Hypothalamus (tissue), 51 donors: ENCODE data around the gene DLG2.

Experiments
- DNase-seq, 51 donors: peaks; one replicate each; lab custom pipeline; 2025; lab: John Stamatoyannopoulos, UW

Gene DLG2

DNA sequence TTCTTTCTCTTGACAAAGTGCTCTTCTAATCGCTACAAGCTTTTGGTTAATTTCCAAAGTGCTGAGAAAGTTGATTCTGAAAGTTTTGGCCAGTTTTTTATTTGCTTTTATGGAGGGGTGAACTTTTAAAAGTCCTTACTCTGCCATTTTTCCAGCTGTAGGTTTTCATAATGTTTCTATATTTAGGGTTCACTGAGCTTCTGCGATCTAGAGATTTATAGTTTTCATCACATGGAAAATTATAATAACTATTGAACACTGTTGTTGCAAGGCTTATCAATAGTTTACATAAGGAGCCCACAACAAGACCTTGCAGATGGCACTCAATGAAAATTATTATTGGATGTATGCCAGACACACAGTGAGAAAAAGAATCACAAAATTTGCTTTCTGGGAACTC lies 55.1 kb downstream of the DLG2 start:
- no peak for DNase-seq

GRCh38 chr11:85569525-85569924 lies 57.6 kb downstream of the DLG2 start:
- DNase-seq: no peak

GRCh38 chr11:85558411-85558810 lies 68.7 kb downstream of the DLG2 start:
- no peak for DNase-seq

- DNase-seq: no peak
Measured at GRCh38 chr11:85551881-85552280, 75.3 kb downstream of the DLG2 start.

DNA sequence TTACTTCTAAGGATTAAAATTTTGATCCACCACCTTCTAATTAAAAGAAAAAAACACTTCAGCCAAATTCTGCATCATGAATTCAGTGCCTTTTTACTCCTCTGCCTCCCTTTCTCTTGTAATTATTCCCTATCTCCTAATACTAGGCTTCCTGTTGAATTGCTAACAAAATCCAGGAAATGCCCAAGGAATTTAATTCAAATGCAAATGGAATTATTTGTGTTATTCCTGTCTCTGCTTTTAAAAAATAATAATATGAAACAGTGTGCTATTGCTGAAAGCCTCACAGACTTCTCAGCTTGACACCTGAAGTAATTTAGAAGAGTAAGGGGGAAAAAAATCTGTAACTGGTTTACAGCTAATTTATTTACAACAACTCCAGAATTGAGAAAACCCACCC lies 85.5 kb downstream of the DLG2 start:
- DNase-seq: no peak

DNA sequence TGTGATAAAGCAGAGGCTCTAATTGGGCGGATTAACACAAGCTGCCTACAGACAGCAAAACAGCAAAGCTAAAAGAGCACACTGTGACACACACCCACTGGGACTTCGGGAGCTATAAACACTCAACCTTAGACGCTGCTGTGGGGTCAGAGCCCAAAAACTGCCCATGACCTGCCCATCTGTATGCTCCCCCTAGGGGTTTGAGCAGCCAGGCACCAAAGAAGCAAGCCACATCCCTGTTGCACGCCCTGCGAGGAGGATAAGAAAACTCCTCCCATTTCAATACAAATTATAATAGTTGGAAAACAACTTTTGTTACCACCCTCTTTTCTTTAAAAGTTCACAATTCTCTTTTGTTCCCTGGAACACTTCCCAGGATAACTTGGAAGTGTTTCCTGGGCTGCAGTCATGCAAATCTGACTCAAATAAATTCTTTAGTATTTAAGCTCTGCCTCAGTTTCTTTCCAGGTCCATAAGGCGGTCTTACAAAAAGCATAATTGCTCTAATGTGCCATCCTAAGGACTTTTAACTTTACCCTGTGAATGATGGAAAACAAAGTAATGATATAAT lies 86.4 kb downstream of the DLG2 start:
- DNase-seq: peak in 1 of 51 donors; percentile 1

GRCh38 chr11:85540181-85540580 lies 87.0 kb downstream of the DLG2 start:
- DNase-seq: no peak

DNA sequence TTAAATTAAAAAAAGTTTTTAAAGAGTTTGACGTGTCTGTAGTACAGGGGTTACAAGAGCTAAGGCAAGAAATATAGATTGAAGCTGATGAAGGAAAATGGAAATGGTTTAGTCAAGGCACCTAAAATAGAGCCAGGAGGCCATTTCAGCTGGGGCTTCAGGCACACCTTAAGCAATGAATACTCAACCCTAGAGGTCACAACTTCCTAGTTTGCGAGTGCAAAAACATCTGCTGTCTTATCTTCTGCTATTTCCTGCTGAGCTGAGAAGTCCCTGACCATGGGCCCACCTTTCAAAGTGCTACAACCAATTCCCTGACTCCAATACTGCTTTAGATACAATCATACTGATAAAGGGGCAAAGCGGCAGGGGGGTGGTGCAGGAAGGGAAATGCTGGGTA lies 87.4 kb downstream of the DLG2 start:
- DNase-seq: no peak

DNA sequence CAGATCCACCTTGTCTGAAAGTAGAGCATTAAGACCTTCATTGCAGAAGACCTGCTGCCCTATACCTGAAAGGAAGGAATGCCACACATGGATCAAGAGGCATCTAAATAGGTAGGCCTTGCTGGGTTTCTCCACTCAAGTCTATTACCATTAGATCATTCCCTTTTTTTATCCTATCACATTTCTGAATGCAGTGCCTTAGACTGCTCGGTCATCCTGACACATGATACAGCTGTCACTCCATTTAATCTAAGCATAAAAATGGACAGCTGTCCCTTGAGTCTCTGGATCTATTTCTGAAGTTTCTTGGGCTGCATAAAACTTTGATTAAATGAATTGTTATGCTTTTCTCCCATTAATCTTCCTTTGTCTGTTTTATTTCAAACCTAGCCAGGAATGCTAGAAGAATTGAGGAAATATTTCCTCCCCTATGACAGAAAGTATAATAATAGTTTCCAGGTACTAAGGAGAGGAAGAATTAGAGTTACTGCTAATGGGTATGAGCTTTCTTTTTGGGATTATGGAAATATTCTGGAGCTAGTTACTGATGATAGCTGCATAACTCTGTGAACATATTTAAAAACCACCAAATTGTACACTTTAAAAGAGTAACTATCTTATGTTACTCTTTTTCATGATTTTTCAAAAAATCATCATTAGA lies 88.0 kb downstream of the DLG2 start:
- no peak for DNase-seq

DNA sequence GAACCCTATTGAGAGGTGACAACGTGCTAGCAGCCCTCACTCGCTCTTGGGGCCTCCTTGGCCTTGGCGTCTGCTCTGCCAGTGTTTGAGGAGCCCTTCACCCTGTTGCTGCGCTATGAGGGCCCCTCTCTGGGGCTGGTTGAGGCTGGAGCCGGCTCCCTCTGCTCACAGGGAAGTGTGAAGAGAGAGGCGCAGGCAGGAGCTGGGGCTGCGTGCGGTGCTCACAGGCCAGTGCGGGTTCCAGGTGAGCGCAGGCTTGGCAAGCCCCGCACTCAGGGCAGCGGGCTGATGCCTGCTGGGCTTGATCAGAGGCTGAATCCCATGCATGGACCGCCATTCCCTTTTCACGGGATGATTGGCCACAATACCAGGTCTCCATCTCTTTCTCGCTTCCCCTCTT lies 90.7 kb downstream of the DLG2 start:
- DNase-seq: no peak

- DNase-seq: no peak
Measured at GRCh38 chr11:85534806-85535205, 92.3 kb downstream of the DLG2 start.

- DNase-seq: peak in 1 of 51 donors; percentile 7
Measured at GRCh38 chr11:85531191-85531897, 95.8 kb downstream of the DLG2 start.

- DNase-seq: no peak
Measured at GRCh38 chr11:85530634-85531033, 96.5 kb downstream of the DLG2 start.

- DNase-seq: no peak
Measured at GRCh38 chr11:85526564-85526963, 100.6 kb downstream of the DLG2 start.

DNA sequence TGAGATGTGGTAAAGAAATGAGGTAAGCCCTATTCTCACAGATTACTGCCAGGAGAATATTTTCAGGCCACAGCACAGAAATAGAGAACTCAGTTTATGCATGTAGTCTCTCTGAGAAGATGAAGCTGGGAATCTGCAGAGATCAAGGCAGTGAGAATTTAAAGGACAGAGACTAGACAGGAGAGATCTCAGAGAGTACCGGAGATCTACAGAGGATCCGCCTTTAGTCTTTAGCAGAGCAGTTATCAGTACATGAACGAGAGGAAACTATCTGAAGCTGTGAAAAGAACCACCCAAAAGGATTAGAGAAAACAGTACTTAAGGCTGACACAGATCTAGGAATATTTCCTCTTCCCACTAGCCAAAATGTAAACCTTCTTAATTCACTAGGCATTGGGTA lies 101.5 kb downstream of the DLG2 start:
- DNase-seq: no peak

- DNase-seq: no peak
Measured at GRCh38 chr11:85517272-85517671, 109.9 kb downstream of the DLG2 start.

GRCh38 chr11:85495918-85496317 lies 131.2 kb downstream of the DLG2 start:
- DNase-seq: no peak

GRCh38 chr11:85494396-85494795 lies 132.7 kb downstream of the DLG2 start:
- DNase-seq: no peak

GRCh38 chr11:85485902-85486301 lies 141.2 kb downstream of the DLG2 start:
- DNase-seq: no peak

DNA sequence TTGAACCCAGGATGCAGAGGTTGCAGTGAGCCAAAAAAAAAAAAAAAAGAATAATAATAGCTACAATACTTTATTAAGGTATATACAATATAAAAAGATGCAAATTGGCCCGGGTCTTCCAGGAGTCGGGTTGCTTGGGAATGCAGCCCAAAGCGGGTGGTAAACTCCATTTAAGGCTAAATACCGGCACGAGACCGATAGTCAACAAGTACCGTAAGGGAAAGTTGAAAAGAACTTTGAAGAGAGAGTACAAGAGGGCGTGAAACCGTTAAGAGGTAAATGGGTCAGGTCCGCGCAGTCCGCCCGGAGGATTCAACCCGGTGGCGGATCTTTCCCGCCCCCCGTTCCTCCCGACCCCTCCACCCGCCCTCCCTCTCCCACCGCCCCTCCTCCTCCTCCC lies 143.3 kb downstream of the DLG2 start:
- no peak for DNase-seq

- DNase-seq: no peak
Measured at GRCh38 chr11:85481862-85482261, 145.3 kb downstream of the DLG2 start.
